GM23338 (cell line): ENCODE results near the gene ARL9. TPM values are rescaled to one million over a fixed set of nuclear protein-coding genes. Genes with fewer than 3 reads are reported as not detected.

Source experiments
- ATAC-seq: fragments of 200-7000 bp; cut with Tn5 transposase; 3 replicates; pipeline ENCODE4 v1.9.1; 2020
- DNase-seq: peaks from one replicate; pipeline ENCODE4 v3.0.0-alpha.2; 2015; ENCODE audit warnings: low spot score
- H2AFZ ChIP-seq: fragments of 200-600 bp; sonication (generic); 2 replicates; pipeline ENCODE4 v1.8.0; 2016; ENCODE audit warnings: antibody characterized with exemption, mild to moderate bottlenecking, moderate library complexity
- H3F3A ChIP-seq: fragments of 200-600 bp; sonication (generic); replicated peaks from 2 replicates; pipeline ENCODE4 v1.8.0; 2017; ENCODE audit warnings: antibody characterized with exemption, mixed run types, low read depth
- H3K27ac ChIP-seq: fragments of 200-600 bp; sonication (generic); 2 replicates; pipeline ENCODE4 v1.6.1; 2016; ENCODE audit warnings: low read depth
- H3K27me3 ChIP-seq: fragments of 200-600 bp; sonication (generic); 2 replicates; pipeline ENCODE4 v1.8.0; 2016; ENCODE audit warnings: mild to moderate bottlenecking, mixed run types, moderate library complexity; ENCODE audit not compliant: insufficient read depth
- H3K36me3 ChIP-seq: fragments of 200-600 bp; sonication (generic); 2 replicates; pipeline ENCODE4 v1.8.0; 2016; ENCODE audit warnings: mild to moderate bottlenecking; ENCODE audit not compliant: insufficient read depth
- H3K4me1 ChIP-seq: fragments of 200-600 bp; sonication (generic); 2 replicates; pipeline ENCODE4 v1.8.0; 2016; ENCODE audit warnings: mild to moderate bottlenecking, moderate library complexity; ENCODE audit not compliant: insufficient read depth
- H3K4me2 ChIP-seq: fragments of 200-600 bp; sonication (generic); 2 replicates; pipeline ENCODE4 v1.7.1; 2017; ENCODE audit warnings: mixed run types
- H3K4me3 ChIP-seq: fragments of 200-600 bp; sonication (generic); 2 replicates; pipeline ENCODE4 v1.6.1; 2016; ENCODE audit warnings: mixed run types
- H3K79me2 ChIP-seq: fragments of 200-600 bp; sonication (generic); replicated peaks from 2 replicates; pipeline ENCODE4 v1.8.0; 2017; ENCODE audit warnings: mild to moderate bottlenecking; ENCODE audit not compliant: insufficient read depth
- H3K9me2 ChIP-seq: fragments of 200-600 bp; sonication (generic); 2 replicates; pipeline ENCODE4 v1.8.0; 2017; ENCODE audit not compliant: insufficient read depth
- H4K20me1 ChIP-seq: fragments of 200-600 bp; sonication (generic); replicated peaks from 2 replicates; pipeline ENCODE4 v1.8.0; 2017; ENCODE audit warnings: mild to moderate bottlenecking; ENCODE audit not compliant: insufficient read depth
- H3K27ac Mint-ChIP-seq: 2 replicates; pipeline ENCODE4 v1.8.0; 2020; ENCODE audit warnings: inconsistent platforms, mild to moderate bottlenecking, moderate library complexity, mixed read lengths
- H3K27me3 Mint-ChIP-seq: 3 replicates; pipeline ENCODE4 v1.8.0; 2022; ENCODE audit warnings: low read depth, mild to moderate bottlenecking, moderate library complexity, mixed read lengths, inconsistent platforms; ENCODE audit not compliant: insufficient read depth, poor library complexity
- H3K36me3 Mint-ChIP-seq: 3 replicates; pipeline ENCODE4 v1.8.0; 2021; ENCODE audit warnings: low read depth, mild to moderate bottlenecking, inconsistent platforms, moderate library complexity, mixed read lengths
- H3K4me1 Mint-ChIP-seq: 3 replicates; pipeline ENCODE4 v1.8.0; 2020; ENCODE audit warnings: mild to moderate bottlenecking, inconsistent platforms, mixed read lengths
- H3K4me3 Mint-ChIP-seq: 3 replicates; pipeline ENCODE4 v1.8.0; 2021; ENCODE audit warnings: moderate library complexity, mild to moderate bottlenecking, inconsistent platforms, mixed read lengths
- H3K9me3 Mint-ChIP-seq: 3 replicates; pipeline ENCODE4 v1.8.0; 2020; ENCODE audit warnings: moderate library complexity, mild to moderate bottlenecking, inconsistent platforms, mixed read lengths
- CREB1 ChIP-seq: fragments of 250-450 bp; sonication (Bioruptor Pico); IDR thresholded peaks from 2 replicates; pipeline ENCODE4 v1.5.0; 2020; ENCODE audit warnings: low read depth, mild to moderate bottlenecking, moderate library complexity
- CTCF ChIP-seq, 2 experiments: fragments of 200-600 bp in 1 of 2; sonication (generic) in 1 of 2; conservative IDR thresholded peaks; 2 replicates each; pipeline versions ENCODE4 v1.5.1 to v1.6.1; 2016 to 2017; ENCODE audit warnings: antibody characterized with exemption in 2 of 2, low read depth in 2 of 2, mild to moderate bottlenecking in 2 of 2, moderate library complexity in 1 of 2
- ETS1 ChIP-seq: IDR thresholded peaks from 2 replicates; pipeline ENCODE4 v1.6.1; 2016; ENCODE audit warnings: antibody characterized with exemption
- EZH2 ChIP-seq: fragments of 200-600 bp; sonication (generic); IDR thresholded peaks from one replicate; pipeline ENCODE4 v1.8.0; 2017; ENCODE audit warnings: antibody characterized with exemption, mild to moderate bottlenecking, low read depth; ENCODE audit not compliant: unreplicated experiment
- EZH2phosphoT487 ChIP-seq: fragments of 200-600 bp; sonication (generic); IDR thresholded peaks from one replicate; pipeline ENCODE4 v1.8.1; 2018; ENCODE audit warnings: antibody characterized with exemption; ENCODE audit not compliant: unreplicated experiment
- JUNB ChIP-seq: IDR thresholded peaks from one replicate; pipeline ENCODE4 v1.6.1; 2016; ENCODE audit warnings: antibody characterized with exemption; ENCODE audit not compliant: unreplicated experiment
- NANOG ChIP-seq: IDR thresholded peaks from 2 replicates; pipeline ENCODE4 v1.6.1; 2016; ENCODE audit warnings: antibody characterized with exemption, borderline replicate concordance
- POLR2AphosphoS5 ChIP-seq: IDR thresholded peaks from 2 replicates; pipeline ENCODE4 v1.6.1; 2016; ENCODE audit warnings: antibody characterized with exemption, low read depth
- REST ChIP-seq: IDR thresholded peaks from one replicate; pipeline ENCODE4 v1.6.1; 2018; ENCODE audit warnings: antibody characterized with exemption; ENCODE audit not compliant: unreplicated experiment
- STAT1 ChIP-seq: IDR thresholded peaks from one replicate; pipeline ENCODE4 v1.6.1; 2016; ENCODE audit warnings: antibody characterized with exemption; ENCODE audit not compliant: unreplicated experiment
- ZNF114 ChIP-seq: fragments of 250-450 bp; sonication (Bioruptor Pico); IDR thresholded peaks from 2 replicates; pipeline ENCODE4 v1.5.0; 2020; ENCODE audit warnings: mild to moderate bottlenecking, moderate library complexity
- ZNF331 ChIP-seq: fragments of 250-450 bp; sonication (Bioruptor Pico); IDR thresholded peaks from 2 replicates; pipeline ENCODE4 v1.5.0; 2020; ENCODE audit warnings: low read depth, mild to moderate bottlenecking, moderate library complexity
- ZNF462 ChIP-seq: fragments of 250-450 bp; sonication (Bioruptor Pico); IDR thresholded peaks from 2 replicates; pipeline ENCODE4 v1.5.0; 2020; ENCODE audit warnings: mild to moderate bottlenecking, moderate library complexity
- polyA plus RNA-seq: library from polyadenylated mRNA; unstranded; fragments of >200 nt; fragmentation: Nextera tagmentation; extraction: Ambion mirVana; gene quantifications from 2 replicates; pipeline ENCODE4 v1.2.1, GENCODE V29; 2016
- total RNA-seq: library from RNA; depleted of rRNA; stranded (reverse); fragments of >200 nt; shearing (Covaris generic); gene quantifications from 2 replicates; pipeline ENCODE4 v1.2.3, GENCODE V29; 2014

ARL9 gene
- total and polyA plus RNA-seq, 2 experiments from 2014 or later = 0.37 TPM; not detected in 1

GRCh38 chr4:56477192-56477702 lies 28.3 kb upstream of the ARL9 start:
- DNase-seq (no peak), ATAC-seq (no peak)
- H3K9me3 Mint-ChIP-seq = no peaks in the 10 kb centered on the region
- TF ChIP-seq POLR2AphosphoS5 (no peak), CREB1 (CRISPR knock-in tag) (no peak), NANOG (no peak), ETS1 (no peak), ZNF331 (CRISPR knock-in tag) (no peak), ZNF114 (CRISPR knock-in tag) (no peak), CTCF (conservative IDR thresholded peaks at IDR 0.05; ENCODE audit: low read depth in 2 of 2) (no peak), EZH2 (no peak), STAT1 (no peak), EZH2phosphoT487 (no peak), REST (no peak), JUNB (no peak), ZNF462 (CRISPR knock-in tag) (no peak)
- H3K27ac Mint-ChIP-seq = no peak overlapping the region
- H3K4me3 Mint-ChIP-seq = no peak overlapping the region
- H3K4me1 ChIP-seq = no peaks in the 10 kb centered on the region
- H2AFZ ChIP-seq = no peak overlapping the region
- peaks cover 5% of the 10 kb centered on the region for H3K27me3 Mint-ChIP-seq
- peaks cover 4% of the 10 kb centered on the region for H3K79me2 ChIP-seq
- no peaks in the 10 kb centered on the region for H3K9me2 ChIP-seq
- H4K20me1 ChIP-seq = 0 out of 2 replicates have a peak, but pooled peaks cover 5% of the 10 kb centered on the region
- H3K36me3 Mint-ChIP-seq = peaks cover 85% of the 10 kb centered on the region
- no peaks in the 10 kb centered on the region for H3K27me3 ChIP-seq
- no peak overlapping the region for H3K4me2 ChIP-seq
- no peaks in the 10 kb centered on the region for H3F3A ChIP-seq
- no peak overlapping the region for H3K4me3 ChIP-seq
- no peak overlapping the region for H3K27ac ChIP-seq
- peaks cover 62% of the 10 kb centered on the region for H3K36me3 ChIP-seq
- no peaks in the 10 kb centered on the region for H3K4me1 Mint-ChIP-seq
